ENCODE measurements around the gene HIVEP2.

Gene HIVEP2

DNA sequence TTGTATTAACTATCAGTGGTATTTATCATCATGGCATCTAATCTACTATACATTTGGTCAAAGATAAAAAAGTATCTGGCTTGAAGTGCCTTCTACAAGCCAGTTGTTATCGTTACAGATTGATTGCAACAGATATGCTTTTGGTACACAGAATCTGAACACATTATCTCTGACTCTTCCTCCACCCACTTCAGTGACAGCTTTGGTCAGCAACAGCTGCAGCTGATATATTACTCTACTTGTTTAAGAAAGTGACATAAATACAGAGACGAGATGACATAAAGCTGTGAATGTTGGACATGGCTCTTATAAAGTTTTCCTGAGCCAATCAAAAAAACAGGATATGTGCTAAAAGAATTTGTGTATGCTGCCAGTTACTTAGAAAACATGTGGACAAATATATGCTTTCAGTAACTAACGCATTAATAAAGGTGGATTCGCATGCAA, 77.6 kb downstream of the HIVEP2 start:
- DNase-seq (ENCODE audit: low read depth, low spot score), result no peak

DNA sequence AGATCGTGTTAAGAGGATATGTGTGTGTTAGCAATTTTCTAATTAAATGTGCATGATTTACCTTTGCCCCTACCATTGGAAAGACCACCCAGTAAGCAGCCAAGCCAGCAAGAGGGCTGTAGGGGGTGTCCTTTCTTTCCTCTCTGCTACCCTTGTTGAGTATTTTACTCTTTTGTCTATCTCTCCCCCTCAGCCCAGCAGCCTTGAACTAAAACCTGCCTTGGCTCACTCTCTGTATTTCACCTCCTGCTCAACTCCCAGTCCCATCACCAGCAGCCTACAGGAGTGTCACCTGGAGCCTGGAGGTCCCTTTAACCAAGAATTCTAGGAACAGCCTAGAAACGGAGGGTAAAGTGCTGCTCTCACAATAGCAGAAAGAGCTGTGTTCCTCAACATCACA, 81.0 kb downstream of the HIVEP2 start:
- DNase-seq (ENCODE audit: low read depth, low spot score), result no peak

- DNase-seq (ENCODE audit: low read depth, low spot score), result no peak
Measured at GRCh38 chr6:142861711-142862110, 83.3 kb downstream of the HIVEP2 start.

DNA sequence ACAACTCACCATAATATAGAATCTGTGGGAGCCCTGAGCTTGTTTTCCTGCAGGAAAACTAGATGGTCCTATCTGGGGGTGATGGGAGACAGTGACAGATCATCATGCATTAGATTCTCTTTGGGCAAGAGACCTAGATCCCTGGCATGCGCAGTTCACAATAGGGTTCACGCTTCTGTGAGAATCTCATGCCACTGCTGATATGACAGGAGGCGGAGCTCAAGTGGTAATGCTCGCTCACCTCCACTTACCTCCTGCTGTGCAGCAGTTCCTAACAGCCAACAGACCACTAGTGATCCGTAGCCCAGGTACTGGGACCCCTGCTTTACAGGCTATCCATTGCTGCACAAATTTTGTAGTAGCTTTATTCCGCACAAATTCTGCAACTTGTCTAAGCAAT, 84.5 kb downstream of the HIVEP2 start:
- DNase-seq (ENCODE audit: low read depth, low spot score), result no peak

DNA sequence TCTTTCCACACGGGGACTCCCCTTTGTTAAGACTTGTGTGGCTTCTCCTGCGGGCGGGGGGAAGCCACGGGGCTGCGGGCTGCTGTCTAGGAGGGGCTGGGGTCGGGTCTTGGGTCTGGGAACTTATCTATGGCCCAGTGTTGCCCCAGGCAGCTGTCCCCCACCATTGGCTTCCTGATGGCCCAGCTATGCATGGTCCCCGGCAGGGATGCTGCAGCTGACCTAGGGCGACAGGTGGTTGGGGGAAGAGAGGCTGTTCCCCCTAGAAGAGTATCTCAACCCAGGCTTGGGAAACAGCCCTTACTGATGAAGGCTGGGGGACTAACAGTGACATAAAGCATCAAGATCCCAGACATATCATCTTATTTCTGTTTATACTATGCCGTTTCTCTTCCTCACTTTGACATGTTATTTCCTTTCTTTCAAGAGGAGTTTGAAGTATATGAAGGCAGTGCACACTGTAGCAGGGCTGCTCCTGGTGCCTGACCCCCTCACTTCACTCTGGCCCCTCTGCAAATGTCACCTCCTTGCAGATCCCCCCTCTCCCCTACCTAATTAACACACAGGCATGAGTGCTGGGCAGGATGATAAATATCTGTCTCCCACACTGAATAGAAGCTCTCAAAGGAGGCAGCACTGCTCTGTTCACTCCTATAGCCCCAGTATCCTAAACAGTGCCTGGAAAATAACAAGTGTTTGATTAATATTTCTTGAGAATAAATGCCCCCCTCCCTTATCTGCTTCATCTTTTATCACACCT, 87.0 kb downstream of the HIVEP2 start:
- no peak for DNase-seq (ENCODE audit: low read depth, low spot score)

DNA sequence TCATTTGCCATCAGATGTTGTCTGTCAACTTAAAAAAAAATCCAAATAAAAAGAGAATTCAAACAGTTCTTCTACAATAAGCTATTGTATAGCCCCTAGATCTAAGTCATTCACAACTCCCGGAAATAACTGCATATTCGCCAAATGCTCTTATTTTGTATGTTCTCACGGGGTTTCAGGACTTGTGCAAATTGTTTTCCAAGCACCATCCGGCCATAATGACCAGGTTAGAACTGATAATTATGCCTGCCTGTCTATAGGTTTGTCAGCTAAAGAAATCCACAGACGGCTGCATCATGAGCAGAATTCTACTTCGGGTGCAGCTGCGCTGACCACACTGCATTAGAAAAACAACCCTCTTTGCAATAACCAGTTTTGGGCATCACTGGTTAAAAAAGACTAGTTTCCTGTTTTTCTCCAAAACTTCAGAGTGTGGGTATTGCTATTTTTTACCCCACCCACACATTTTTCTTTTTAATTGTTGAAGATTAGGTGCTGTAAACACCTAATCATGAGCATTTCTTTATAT, 87.7 kb downstream of the HIVEP2 start:
- DNase-seq (ENCODE audit: low read depth, low spot score), result no peak

DNA sequence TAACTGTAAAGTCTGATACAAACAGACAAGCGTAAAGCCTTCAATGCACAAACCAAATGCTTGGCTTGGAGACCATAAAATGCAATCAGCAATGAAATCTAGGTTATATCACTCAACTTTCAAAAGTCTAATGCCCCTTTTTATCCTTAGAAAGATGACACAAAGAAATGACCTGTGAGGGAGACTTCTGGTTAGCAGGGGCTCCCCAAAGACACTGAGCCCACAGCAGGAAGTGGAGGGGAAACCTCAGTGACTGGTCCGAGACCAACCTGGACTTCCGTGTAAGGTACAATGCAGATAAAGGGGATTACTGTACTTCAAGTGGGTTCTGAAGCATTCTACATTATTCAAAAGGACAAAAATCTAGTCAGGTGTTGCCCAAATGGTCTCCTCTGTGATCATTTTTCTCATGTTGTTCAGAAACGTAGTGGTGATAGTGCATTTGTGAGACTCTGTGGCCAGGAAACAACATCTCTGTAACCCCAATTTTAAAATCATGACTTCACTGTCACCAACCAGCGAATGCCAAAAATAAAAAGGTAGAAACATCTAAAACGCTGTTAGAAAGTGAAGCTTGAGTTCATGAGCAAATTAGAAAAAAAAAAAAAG, 88.2 kb downstream of the HIVEP2 start:
- no peak for DNase-seq (ENCODE audit: low read depth, low spot score)

DNA sequence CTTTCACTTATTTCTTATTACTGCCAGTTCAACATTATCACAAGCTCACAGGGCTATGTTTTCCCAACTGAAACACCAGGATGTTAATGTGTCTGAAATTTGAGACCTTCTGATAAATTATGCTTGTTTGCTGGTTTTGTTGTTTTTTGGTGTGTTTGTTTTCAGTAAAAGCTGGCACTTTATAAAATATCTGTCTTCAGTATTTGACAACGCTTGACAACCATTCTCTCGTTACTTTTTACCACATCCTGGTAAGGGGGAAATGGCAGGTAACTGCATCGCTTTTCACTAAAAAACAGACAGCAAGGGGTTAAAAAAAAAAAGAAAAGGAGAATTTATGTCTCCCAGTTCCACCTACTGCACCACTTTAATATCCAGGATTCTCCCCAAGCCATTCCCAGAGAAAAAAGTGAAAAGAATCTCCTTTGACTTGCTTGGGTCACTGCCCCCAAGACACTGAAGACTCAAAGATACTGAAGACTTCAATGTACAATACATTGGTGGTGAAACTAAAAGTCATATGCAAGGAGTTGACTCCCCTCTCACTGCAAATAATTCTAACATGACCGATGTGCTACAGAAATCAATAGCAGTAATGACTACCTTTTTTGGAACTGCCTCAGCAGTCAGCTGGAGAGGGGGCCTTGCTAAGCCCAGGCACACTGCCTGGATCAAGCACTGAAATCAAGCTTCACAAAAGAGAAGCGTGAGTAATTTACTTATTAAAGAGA, 88.9 kb downstream of the HIVEP2 start:
- DNase-seq (ENCODE audit: low read depth, low spot score), result no peak

DNA sequence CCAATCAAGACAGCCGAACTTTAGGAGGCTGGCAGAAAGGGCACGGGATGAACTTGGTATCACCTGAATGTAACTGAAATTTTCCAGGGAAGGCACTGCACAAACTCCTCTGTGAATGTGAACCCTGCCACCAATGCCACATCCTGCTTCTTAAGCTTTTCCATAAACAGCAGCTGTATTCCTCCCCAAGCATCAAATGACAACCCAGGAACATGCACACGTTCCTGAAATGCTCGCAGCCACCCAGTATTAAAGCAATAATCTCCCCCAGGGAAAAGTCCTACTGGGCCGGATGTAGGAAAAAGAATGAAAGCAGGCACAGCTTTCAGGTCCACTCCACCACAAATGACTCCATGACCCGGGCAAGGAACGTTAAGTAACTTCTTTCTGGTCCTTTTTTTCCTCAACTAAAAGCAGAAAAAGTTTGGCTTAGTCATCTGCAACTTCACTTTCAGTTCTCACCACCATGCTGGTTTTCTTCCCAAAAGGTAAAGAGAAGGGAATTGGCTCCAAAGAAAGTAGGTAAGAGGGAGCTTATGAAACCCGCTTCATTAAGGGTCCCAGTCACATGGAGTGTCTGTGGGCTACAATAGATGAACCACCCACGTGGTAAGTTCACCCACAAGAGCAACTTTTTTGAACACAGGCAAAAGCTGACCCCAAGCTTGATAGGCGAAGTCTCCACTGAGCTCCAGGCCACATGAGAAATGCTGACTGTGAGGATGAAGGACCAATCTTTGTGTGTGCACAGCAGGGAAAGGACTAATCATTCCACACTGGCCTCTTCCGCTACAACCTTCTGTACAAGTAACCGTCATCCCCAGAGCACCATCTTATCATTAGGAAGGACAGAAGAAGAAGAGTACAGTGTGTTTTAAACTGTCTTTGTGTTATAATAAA, 90.1 kb downstream of the HIVEP2 start:
- no peak for DNase-seq (ENCODE audit: low read depth, low spot score)

DNA sequence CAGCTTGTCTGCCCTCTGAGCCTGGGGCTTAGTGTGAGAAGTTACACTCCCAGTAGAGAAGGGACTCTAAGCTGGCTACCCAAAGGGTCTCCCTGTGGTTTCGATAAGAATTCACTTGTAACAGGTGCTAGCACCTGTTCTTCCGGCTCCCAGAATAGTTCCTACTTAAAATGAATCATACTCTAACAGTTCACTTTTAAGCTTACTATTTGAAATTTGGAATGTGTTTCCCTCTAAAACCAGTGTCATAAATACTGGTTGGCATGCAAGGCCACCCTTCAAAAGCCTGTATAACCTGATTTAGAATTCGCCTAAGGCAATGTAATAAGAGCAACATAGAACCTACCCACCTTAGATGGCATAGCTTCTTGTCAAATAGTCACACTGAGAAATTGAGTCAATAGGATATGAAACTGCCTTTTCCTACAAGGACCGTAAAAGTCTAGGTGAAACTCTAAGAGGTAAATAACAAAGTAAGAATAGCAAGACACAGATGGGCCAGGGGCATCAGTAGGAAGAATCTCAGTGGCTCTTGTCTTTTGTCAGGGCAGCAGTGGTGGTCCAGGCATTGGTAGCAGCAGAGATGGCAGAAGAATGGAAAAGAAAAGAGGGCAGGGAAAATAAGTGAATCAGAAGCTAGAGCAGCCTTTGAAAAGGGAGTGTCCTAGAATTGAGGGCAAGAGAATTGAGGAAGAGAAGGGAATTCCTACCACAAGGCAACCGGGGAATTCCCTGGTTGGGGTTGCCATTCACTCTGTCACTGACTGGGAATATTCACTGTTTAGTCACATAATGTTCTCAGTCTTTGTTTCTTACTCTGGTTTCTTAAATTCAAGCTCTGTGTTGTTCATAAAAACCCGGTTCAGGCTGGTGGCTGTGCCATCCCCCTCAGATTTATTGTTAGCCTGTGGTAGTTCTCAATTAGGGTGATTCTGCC, 91.5 kb downstream of the HIVEP2 start:
- DNase-seq (ENCODE audit: low read depth, low spot score), result no peak

DNA sequence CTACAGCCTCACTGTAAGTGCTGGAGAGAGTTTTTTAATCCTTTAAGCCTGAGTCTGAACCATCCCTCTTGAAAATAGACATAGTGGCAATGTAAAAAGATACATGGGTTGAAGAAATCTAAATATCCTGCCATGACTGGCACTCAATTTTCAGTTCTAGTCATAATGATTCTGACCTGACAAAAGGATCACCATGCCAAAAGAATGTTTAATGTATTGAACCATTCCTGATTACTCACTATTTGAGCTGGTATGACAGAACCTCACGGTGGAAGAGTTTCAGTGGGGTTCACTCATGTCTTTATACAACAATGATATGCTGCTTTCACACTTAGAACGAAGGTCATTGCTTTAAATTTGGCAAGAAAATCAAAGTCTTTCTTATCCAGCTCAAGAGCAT, 93.4 kb downstream of the HIVEP2 start:
- no peak for DNase-seq (ENCODE audit: low read depth, low spot score)

DNA sequence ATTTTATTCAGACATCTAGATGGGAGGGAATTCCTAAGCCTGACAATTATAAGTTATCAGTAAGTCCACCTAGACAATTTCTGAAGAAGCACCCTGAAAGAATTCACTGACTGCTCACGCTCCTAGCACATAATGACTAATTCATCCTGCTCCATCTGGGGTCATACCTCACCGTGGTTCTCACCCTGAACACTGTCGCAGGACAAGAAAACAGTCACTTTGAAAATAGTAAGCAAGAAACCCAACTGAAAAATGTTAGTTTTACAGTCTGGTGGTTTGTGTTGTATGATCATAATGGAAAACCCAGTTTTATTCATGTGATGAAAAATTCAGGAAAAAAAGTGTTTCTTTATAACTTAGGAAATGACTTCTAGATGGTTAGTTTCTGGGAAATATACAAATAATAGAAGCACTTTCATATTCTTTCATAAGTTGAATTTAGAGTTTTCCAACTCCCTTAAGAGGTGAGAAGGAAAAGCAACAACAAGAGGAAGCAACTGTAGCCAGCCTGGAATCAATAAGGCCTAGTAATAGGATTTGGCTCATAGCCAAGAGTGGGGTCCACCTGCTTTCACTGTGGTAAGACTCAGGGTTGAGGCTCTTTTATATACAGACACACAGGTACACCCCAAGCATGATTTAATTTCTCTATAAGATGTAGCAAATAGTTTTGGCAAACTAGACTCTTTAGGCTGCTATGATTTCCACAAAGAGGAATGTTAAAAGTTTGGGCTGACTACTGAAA, 94.1 kb downstream of the HIVEP2 start:
- no peak for DNase-seq (ENCODE audit: low read depth, low spot score)

DNA sequence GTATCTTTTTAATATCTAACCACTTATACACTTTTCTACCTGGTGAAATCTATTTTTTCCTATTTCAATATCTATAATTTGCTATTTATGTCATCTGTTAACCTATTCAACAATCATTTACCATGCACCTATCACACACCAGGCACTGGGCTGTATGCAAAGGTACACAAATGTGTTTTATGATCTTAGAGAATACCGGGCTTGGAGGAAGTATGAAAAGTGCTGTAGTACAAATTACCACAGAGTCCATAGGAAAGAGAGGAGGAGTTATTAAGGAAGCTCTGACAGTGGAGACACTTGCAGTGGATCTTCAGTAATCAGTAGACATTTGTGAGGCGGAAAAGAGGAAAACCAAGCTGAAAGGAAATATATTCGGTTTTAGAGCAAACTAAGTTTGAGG, 96.0 kb downstream of the HIVEP2 start:
- DNase-seq (ENCODE audit: low read depth, low spot score), result no peak

DNA sequence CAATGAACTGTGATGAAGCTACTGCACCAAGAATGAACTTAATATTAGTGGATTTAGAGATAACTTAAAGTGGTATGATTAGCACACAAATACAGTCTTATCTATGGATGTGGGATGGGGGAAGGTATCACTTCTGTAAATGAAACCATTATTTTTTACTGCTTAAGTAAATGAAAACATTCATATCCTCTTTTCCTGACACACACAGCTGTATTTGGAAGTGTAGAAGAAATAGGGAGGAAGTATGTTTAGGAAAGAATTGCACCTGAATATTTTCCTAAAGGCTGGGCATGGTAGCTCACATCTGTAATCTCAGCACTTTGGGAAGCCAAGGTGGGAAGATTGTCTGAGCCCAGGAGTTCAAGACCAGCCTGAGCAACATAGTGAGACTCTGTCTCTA, 96.8 kb downstream of the HIVEP2 start:
- DNase-seq (ENCODE audit: low read depth, low spot score), result no peak

DNA sequence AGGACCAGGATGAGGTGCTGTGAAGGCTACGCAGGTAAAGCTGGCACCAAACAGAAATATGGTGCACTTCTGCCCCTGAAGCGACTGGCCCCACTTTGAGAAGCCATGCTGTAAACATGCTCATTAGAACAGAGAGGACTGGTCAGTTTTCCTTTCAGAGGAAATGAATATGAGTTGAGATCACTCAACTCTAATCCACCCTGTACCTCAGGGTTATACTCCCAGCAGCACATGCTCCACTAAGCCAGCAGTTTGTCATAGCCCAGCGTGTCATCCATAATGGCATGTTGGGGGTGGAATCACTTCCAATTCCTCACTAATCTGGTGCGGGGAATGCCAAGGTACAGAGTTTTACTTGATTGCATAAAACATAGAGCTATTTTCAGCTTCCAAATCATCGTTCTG, 98.1 kb downstream of the HIVEP2 start:
- DNase-seq (ENCODE audit: low read depth, low spot score), result no peak

DNA sequence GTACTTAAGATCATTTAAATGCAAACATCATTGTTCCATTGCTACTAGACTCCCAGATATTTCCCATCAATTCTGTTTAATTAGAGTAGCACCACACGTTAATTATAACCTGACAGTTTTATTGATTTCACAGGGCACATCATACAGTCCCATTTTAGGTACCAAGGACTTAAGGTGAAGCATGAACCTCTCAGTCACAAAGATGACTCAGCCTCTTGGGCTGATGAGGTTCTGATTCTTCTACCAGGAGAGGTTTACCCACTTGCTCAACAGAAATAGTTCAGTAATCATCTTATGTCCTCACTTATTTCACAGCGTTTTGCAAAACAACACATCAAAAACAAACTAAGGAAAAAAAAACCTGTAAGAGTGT, 98.5 kb downstream of the HIVEP2 start:
- DNase-seq (ENCODE audit: low read depth, low spot score), result no peak

GRCh38 chr6:142845624-142846458, 99.1 kb downstream of the HIVEP2 start:
- no peak for DNase-seq (ENCODE audit: low read depth, low spot score)

GRCh38 chr6:142845143-142845571, 99.8 kb downstream of the HIVEP2 start:
- no peak for DNase-seq (ENCODE audit: low read depth, low spot score)
